ENCODE measurements around the gene SLC2A4.

DNA sequence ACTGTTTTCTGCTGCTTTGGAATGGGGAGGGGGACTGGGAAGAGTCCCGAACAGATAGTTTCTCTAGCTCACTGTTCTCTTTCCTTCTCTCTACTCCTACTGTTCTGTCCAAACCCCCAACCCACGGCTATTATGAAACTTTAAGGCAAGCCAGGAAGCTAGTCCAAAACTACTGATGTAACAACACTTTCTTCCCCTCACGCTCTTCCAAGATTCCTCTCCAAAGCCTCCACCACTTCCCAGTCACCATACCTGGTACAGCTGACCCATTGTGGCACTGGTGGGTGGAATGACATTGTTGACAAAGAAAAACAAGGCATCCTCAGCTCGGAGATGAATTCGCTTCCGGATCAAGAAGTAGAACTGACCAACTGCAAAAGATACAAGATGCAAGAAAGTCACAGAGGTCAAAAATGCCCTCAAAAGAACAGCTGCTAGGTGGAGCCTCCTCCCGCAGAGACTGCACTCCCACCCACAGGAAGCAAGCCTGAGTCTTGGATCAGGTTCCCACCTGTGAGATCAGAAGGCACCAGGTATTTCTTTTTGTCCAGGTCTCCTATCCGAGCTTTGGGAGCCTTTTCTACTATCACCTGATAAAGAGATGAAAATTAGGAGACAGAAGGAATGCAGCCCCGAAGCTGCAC is 40.3 kb upstream of the SLC2A4 start:
- TF ChIP-seq, protein P1, sequence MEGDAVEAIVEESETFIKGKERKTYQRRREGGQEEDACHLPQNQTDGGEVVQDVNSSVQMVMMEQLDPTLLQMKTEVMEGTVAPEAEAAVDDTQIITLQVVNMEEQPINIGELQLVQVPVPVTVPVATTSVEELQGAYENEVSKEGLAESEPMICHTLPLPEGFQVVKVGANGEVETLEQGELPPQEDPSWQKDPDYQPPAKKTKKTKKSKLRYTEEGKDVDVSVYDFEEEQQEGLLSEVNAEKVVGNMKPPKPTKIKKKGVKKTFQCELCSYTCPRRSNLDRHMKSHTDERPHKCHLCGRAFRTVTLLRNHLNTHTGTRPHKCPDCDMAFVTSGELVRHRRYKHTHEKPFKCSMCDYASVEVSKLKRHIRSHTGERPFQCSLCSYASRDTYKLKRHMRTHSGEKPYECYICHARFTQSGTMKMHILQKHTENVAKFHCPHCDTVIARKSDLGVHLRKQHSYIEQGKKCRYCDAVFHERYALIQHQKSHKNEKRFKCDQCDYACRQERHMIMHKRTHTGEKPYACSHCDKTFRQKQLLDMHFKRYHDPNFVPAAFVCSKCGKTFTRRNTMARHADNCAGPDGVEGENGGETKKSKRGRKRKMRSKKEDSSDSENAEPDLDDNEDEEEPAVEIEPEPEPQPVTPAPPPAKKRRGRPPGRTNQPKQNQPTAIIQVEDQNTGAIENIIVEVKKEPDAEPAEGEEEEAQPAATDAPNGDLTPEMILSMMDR (IDR thresholded peaks at IDR 0.05; ENCODE audit: borderline replicate concordance, extremely low read depth, low read length, poor library complexity, severe bottlenecking) = no peak
- no peak for TF ChIP-seq EZH2 (IDR thresholded peaks at IDR 0.05; ENCODE audit: borderline replicate concordance, low read depth, low read length, severe bottlenecking)
